ENCODE results near the gene LRRC49. TPM values are rescaled to one million over a fixed set of nuclear protein-coding genes. Genes with fewer than 3 reads are reported as not detected.

The LRRC49 gene
- polyA plus RNA-seq, 1 donor (not counting 4 experiments of a cell fraction or from before 2014, with no cell fraction given): 9.9 TPM

GRCh38 chr15:70947351-70948335, 55.0 kb downstream of the LRRC49 start:
- dilution Hi-C loops (cut with MboI; ENCODE audit: extremely low pct_ligation_motif_present, low sequenced_read_pairs): no loop called here
- FAIRE-seq (no peak), DNase-seq (ENCODE audit: low read depth, low spot score) (no peak)
- no peak overlapping the region for H3K4me3 ChIP-seq (ENCODE audit: control insufficient read depth in 2 of 3, extremely low read depth in 1 of 3, insufficient read depth in 2 of 3, low read depth in 1 of 3, low read length in 3 of 3)
- H3K4me2 ChIP-seq (ENCODE audit: control insufficient read depth, extremely low read depth, insufficient read depth, low read depth, low read length): no peak overlapping the region
- no peak overlapping the region for H3K9ac ChIP-seq (ENCODE audit: control insufficient read depth, extremely low read depth, insufficient read depth, low read length)
- no peak overlapping the region for H2AFZ ChIP-seq (ENCODE audit: control insufficient read depth, low read length)
- TF ChIP-seq CTCF (optimal IDR thresholded peaks at IDR 0.05 in 1 of 3, IDR thresholded peaks at IDR 0.05 in 1 of 3, conservative IDR thresholded peaks at IDR 0.05 in 1 of 3; ENCODE audit: extremely low read depth in 1 of 3, insufficient read depth in 2 of 3, low read length in 3 of 3): no peak
- no peak for TF ChIP-seq EZH2 (IDR thresholded peaks at IDR 0.05; ENCODE audit: low read length)
- no peaks in the 10 kb centered on the region for H3K79me2 ChIP-seq (ENCODE audit: control insufficient read depth, insufficient read depth, low read length)
- no peaks in the 10 kb centered on the region for H3K9me1 ChIP-seq (ENCODE audit: control insufficient read depth, extremely low read depth, insufficient read depth, low read length)
- H3K27me3 ChIP-seq (ENCODE audit: control insufficient read depth, extremely low read depth, insufficient read depth, low read length): no peaks in the 10 kb centered on the region
- no peaks in the 10 kb centered on the region for H3K4me1 ChIP-seq (ENCODE audit: control insufficient read depth, extremely low read depth, insufficient read depth, low read length)
- H4K20me1 ChIP-seq (ENCODE audit: control insufficient read depth, extremely low read depth, insufficient read depth, low read length): no peaks in the 10 kb centered on the region
- H3K36me3 ChIP-seq (ENCODE audit: control insufficient read depth in 2 of 2, extremely low read depth in 1 of 2, insufficient read depth in 2 of 2, low read length in 2 of 2): no peaks in the 10 kb centered on the region
- H3K27ac ChIP-seq (ENCODE audit: control insufficient read depth, insufficient read depth, low read length): no peak overlapping the region
- no peaks in the 10 kb centered on the region for H3K9me3 ChIP-seq (ENCODE audit: control insufficient read depth, low read depth, low read length)

- Histone ChIP-seq H3K36me3 (ENCODE audit: control insufficient read depth in 2 of 2, extremely low read depth in 1 of 2, insufficient read depth in 2 of 2, low read length in 2 of 2) (no peaks in the 10 kb centered on the region), H3K9me1 (ENCODE audit: control insufficient read depth, extremely low read depth, insufficient read depth, low read length) (no peaks in the 10 kb centered on the region), H4K20me1 (ENCODE audit: control insufficient read depth, extremely low read depth, insufficient read depth, low read length) (no peaks in the 10 kb centered on the region), H3K79me2 (ENCODE audit: control insufficient read depth, insufficient read depth, low read length) (no peaks in the 10 kb centered on the region), H3K27me3 (ENCODE audit: control insufficient read depth, extremely low read depth, insufficient read depth, low read length) (no peaks in the 10 kb centered on the region), H3K4me2 (ENCODE audit: control insufficient read depth, extremely low read depth, insufficient read depth, low read depth, low read length) (no peak overlapping the region), H3K9ac (ENCODE audit: control insufficient read depth, extremely low read depth, insufficient read depth, low read length) (no peak overlapping the region), H3K4me3 (ENCODE audit: control insufficient read depth in 2 of 3, extremely low read depth in 1 of 3, insufficient read depth in 2 of 3, low read depth in 1 of 3, low read length in 3 of 3) (no peak overlapping the region), H3K9me3 (ENCODE audit: control insufficient read depth, low read depth, low read length) (no peaks in the 10 kb centered on the region), H2AFZ (ENCODE audit: control insufficient read depth, low read length) (no peak overlapping the region), H3K4me1 (ENCODE audit: control insufficient read depth, extremely low read depth, insufficient read depth, low read length) (peaks cover 3% of the 10 kb centered on the region), H3K27ac (ENCODE audit: control insufficient read depth, insufficient read depth, low read length) (no peak overlapping the region)
- no peak for DNase-seq (ENCODE audit: low read depth, low spot score)
- dilution Hi-C loops (cut with MboI; ENCODE audit: extremely low pct_ligation_motif_present, low sequenced_read_pairs): no loop called here
- no peak for TF ChIP-seq CTCF (optimal IDR thresholded peaks at IDR 0.05 in 1 of 3, IDR thresholded peaks at IDR 0.05 in 1 of 3, conservative IDR thresholded peaks at IDR 0.05 in 1 of 3; ENCODE audit: extremely low read depth in 1 of 3, insufficient read depth in 2 of 3, low read length in 3 of 3)
- no peak for TF ChIP-seq EZH2 (IDR thresholded peaks at IDR 0.05; ENCODE audit: low read length)
- no peak for FAIRE-seq
These were observed 58.3 kb downstream of the LRRC49 start for GRCh38 chr15:70950953-70951352.

All from keratinocyte (primary cell).